ENCODE results near the gene NTN1.

DNA sequence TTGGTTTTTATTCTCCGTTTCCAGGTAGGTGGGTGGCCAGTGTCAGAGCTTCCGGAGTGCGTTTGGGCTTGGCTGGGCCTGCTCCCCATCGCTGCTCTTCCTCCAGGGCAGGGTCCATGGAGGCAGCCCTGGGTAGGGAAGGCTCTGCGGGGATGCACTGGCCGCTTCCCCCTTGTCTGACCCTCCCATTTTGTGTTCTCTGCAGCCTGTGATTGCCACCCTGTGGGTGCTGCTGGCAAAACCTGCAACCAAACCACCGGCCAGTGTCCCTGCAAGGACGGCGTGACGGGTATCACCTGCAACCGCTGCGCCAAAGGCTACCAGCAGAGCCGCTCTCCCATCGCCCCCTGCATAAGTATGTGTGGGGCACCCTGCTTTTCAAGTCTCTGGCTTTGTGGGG is 158.3 kb downstream of the NTN1 start:
- TF ChIP-seq GATA2 (IDR thresholded peaks at IDR 0.05; ENCODE audit: low read depth, low read length) (no peak), GATA3 (IDR thresholded peaks at IDR 0.05; ENCODE audit: low read depth, low read length) (no peak)
